Measurements from ENCODE around the gene TXNIP.

DNA sequence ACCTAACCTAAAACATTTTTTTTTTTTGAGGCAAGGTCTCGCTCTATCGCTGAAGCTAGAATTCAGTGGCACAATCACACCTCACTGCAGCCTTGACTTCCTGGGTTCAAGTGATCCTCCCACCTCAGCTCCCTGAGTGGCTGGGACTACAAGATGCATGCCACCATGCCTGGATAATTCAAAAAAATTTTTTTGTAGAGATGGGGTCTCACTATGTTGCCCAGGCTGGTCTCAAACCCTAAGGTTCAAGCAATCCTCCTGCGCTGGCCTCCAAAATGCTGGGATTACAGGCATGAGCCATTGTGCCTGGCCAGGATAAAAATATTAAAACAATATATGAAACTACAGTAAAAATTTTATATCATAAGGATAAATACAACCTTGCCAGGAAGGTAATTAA, 43.5 kb downstream of the TXNIP start:
- TF ChIP-seq POLR2A (IDR thresholded peaks at IDR 0.05) = no peak
- TF ChIP-seq, protein P1, sequence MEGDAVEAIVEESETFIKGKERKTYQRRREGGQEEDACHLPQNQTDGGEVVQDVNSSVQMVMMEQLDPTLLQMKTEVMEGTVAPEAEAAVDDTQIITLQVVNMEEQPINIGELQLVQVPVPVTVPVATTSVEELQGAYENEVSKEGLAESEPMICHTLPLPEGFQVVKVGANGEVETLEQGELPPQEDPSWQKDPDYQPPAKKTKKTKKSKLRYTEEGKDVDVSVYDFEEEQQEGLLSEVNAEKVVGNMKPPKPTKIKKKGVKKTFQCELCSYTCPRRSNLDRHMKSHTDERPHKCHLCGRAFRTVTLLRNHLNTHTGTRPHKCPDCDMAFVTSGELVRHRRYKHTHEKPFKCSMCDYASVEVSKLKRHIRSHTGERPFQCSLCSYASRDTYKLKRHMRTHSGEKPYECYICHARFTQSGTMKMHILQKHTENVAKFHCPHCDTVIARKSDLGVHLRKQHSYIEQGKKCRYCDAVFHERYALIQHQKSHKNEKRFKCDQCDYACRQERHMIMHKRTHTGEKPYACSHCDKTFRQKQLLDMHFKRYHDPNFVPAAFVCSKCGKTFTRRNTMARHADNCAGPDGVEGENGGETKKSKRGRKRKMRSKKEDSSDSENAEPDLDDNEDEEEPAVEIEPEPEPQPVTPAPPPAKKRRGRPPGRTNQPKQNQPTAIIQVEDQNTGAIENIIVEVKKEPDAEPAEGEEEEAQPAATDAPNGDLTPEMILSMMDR (IDR thresholded peaks at IDR 0.05) = no peak

All from vagina (tissue), 2 donors.